ENCODE results near the gene COPZ1.
"Not testable (repeated sequence)": the region's sequence is repeated elsewhere in the genome, so short reads cannot be mapped to it uniquely, and the experiment has no call there.

COPZ1 gene

DNA sequence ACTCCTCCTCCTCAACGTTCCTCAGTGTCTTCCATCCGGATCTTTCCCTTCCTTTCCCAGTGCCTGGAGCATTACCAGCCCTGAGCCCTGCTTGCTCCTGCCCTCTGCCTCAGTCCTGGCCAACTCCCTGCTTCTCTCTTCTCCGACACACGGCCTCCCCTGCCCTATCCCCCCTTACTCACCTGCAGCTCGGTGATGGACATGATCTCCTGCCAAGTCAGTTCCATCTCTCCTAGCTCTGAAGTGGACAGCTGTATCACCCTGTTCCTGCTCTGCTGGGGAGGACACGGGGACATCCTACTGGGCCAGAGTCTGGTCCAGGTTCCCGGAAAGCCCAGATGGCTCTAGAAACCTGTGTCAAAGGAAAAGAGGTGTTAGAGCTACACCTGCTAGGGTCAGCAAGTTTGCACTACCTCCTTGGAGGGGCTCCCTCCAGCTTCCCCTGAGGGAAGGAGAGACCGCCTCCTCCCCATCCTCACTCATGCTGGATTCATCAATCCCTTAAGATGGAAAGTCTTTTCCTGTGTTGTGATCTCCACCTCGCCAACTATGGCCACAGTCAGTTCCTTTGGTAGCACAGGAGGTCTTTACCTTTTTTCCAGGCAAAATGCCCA is 29.9 kb upstream of the COPZ1 start:
- no peak for DNase-seq

DNA sequence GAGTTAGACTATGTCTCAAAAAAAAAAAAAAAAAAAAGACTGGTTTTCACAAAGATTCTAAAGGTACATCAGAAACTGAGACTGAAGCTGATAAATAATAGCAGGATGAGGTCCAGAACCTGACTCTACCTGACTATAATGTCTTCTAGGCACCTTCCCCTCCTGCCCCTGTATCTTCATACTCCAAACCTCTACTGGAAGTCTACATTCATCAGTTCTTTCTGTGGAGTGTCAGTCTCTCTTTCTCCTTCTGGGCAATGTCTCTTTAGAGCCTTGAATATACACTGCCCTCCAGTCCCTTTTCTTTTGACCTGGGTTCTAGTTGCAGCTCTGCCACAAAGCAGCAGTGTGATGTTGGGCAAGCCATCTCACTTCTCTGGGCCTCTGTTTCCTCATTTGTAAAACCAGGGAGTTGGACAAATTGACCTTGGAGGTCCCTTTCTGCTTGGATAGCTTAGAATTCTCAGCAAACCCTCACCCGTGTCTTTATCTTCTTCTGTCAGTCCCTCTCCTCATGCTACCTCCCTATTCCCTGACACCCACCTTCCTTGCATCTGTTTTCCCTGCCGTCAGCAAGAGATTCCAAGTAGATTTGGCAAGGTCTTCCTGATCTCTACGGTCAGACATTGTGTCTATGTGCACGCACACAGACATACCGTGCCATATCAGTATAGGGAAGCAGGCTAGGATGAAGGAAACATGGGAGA is 28.4 kb upstream of the COPZ1 start:
- DNase-seq: no peak

GRCh38 chr12:54298904-54299303 is 26.0 kb upstream of the COPZ1 start:
- no peak for DNase-seq

- DNase-seq: peak; percentile 56
Measured at GRCh38 chr12:54299515-54300224, 25.3 kb upstream of the COPZ1 start.

DNA sequence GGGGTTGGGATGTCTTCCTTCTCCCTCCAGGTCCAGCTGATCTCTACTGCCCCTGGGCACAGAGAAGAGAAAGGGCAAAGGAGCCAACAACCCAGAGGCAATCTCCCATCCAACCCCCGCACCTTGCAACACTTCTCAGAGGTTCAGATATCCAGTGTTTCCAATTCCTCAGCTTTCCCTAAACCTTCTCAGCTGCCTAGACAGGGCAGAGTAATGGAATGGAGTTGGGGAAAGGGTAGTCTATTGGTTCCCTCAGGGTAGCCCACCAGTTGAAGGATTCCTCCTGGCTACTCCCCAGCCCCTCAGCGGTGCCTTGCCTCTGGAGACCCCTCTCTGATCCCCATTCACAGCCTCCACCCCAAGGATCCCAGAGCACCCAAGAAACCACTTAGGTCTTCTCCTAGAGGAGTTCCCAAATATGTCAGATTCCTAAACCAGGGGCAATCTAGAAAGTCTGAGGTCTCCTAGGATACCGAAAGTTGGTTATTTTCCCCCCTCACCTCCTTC is 24.7 kb upstream of the COPZ1 start:
- peak; percentile 38 for DNase-seq

GRCh38 chr12:54300732-54301427 is 24.1 kb upstream of the COPZ1 start, which contains the start of gene NFE2:
NFE2 (minus strand) TSS chr12:54301015; CDS start chr12:54295248, 5,767 bp downstream.
- peak; percentile 87 for DNase-seq

- DNase-seq: no peak
Measured at GRCh38 chr12:54301428-54302048, 23.4 kb upstream of the COPZ1 start.

GRCh38 chr12:54303640-54304039 is 21.3 kb upstream of the COPZ1 start:
- DNase-seq: no peak

- DNase-seq: peak; percentile 41
Measured at GRCh38 chr12:54304187-54304810, 20.6 kb upstream of the COPZ1 start.

DNA sequence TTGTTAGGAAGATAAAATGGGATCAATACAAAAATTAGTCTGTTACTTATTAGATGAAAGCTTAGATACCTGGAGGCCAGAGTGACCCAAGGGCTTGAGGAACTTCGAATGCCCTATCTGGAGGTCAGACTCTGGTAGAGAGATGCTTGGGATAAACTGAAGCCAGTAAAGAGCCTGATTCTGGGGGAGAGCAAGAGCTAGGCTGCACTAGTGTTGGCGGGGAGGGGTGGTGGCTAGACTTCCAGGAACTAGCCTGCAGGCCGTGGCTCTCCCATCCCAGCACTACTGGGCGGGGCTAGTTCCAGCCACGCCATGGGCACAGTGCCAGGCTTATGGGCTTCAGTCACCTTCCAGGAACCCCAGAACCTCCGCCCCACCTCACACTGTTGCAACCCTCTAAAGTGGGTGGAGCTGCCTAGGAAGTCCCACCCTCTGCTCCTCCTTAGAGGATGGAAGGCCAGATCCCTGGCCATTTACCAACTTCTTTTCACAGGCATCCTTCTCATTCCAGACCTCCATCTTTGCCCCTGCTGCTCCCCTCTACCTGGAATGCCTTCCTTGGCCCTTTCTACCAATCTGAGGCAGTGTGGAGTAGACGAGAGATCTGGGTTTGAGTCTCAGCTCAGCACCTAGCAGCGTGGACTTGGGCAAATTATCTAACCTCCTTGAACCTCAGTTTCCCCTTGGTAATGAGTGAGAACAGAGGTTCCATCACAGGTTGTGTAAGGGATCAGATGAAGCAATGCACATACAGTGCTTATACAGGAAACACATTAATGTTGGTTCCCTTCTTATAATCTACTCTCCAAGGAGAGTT is 17.8 kb upstream of the COPZ1 start:
- peak; percentile 56 for DNase-seq

- DNase-seq: no peak
Measured at GRCh38 chr12:54311051-54311450, 13.9 kb upstream of the COPZ1 start.

DNA sequence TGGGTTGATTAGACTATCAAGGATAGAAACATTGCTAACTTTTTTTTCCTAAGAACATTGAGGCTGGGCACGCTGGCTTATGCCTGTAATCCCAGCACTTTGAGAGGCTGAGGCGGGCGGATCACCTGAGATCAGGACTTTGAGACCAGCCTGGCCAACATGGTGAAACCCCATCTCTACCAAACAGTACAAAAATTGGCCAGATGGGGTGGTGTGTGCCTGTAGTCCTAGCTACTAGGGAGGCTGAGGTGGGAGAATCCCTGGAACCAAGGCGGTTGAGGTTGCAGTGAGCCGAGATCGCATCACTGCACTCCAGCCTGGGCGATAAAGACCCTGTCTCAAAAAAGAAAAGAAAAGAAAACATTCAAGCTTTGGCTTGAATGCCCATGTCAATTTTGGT is 12.6 kb upstream of the COPZ1 start:
- not testable (repeated sequence) for DNase-seq

- DNase-seq: no peak
Measured at GRCh38 chr12:54321363-54321762, 3.6 kb upstream of the COPZ1 start.

DNA sequence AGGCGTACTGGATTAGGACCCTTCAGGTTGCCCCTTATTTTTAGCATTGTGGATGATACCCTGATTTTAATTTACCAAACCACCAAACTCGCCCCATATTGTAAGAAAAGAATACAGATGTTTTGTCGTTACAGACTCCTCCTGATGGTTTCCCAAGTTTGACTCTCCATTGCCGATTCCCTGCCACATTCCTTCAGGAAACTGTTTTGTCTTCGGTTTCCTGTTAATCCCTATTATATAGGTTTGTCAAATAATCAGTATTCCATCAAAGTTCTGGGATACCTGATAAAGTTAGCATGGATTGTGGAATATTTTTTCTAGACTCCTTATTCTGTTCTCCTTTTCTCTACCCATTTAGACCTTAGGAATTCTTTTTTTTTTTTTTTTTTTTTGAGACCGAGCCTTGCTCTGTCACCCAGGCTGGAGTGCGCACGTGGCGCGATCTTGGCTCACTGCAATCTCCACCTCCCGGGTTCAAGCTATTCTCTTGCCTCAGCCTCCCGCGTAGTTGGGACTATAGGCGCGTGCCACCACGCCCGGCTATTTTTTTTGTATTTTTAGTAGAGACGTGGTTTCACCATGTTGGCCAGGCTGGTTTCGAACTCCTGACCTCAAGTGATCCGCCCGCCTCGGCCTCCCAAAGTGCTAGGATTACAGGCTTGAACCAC is 645 bp downstream of the COPZ1 start:
- DNase-seq: not testable (repeated sequence)

- no peak for DNase-seq
Measured at GRCh38 chr12:54328595-54329337, 3.8 kb downstream of the COPZ1 start.

DNA sequence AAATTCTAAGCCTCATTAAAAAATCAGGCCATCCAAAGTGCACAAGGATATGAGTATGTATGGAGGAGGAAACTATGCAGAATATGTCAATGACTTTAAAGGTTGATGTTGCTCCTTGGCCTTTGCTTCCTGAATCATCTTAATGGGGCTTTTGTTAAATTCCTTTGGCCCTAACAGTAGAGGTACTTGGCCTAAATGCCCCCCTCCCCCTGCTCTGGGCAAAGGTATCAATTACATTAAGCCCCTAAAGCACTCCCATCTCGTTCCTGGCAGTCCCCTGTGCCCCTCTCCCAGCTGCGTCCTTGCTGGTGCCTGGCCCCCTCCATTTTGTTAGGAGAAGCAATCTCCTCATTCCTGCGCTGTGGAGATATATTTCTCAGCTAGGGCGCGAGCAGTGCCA is 4.8 kb downstream of the COPZ1 start:
- peak; percentile 42 for DNase-seq

- no peak for DNase-seq
Measured at GRCh38 chr12:54330442-54330841, 5.5 kb downstream of the COPZ1 start.

- no peak for DNase-seq
Measured at GRCh38 chr12:54331461-54331860, 6.5 kb downstream of the COPZ1 start.

- no peak for DNase-seq
Measured at GRCh38 chr12:54333420-54334034, 8.6 kb downstream of the COPZ1 start.
